Measurements from ENCODE around the gene GRAPL.
"Not testable (repeated sequence)": the region's sequence is repeated elsewhere in the genome, so short reads cannot be mapped to it uniquely, and the experiment has no call there.

Gene GRAPL

DNA sequence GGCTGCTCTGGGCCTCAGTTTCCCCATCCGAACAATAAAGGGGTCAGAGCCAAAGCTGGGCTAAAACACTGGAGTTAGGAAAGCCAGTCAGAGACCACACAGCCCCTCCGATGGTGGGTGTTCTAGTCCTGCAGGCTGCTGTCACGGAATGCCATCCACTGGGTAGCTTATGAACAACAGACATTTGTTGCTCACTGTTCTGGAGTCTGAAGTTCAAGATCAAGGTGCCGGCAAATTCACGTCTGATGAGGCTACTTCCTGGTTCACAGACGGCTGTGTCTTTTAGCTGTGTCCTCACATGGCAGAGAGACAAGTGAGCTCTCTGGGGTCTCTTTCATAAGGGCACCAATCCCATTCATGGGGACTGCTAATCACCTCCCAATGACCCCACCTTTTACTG is 9.2 kb downstream of the GRAPL start:
- DNase-seq (ENCODE audit: low read depth, low spot score), result not testable (repeated sequence)

DNA sequence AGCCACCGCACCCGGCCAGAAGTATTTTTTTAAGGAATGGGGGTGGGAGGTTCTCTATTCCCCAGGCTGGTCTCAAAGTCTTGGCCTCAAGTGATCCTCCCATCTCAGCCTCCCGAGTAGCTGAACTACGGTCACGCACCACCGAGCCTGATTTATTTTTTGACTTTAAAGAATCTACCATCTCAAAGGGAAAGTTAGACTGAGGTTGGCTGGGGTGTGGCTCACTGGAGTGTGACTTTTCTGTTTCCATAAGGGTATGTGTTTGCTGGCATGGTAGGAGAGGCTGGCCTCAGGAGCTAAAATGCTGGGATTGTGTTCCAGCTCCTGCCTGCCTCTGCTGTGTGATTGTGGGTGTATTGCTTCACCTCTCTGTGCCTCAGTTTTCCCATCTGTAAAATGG is 10.6 kb downstream of the GRAPL start:
- DNase-seq (ENCODE audit: low read depth, low spot score), result not testable (repeated sequence)

DNA sequence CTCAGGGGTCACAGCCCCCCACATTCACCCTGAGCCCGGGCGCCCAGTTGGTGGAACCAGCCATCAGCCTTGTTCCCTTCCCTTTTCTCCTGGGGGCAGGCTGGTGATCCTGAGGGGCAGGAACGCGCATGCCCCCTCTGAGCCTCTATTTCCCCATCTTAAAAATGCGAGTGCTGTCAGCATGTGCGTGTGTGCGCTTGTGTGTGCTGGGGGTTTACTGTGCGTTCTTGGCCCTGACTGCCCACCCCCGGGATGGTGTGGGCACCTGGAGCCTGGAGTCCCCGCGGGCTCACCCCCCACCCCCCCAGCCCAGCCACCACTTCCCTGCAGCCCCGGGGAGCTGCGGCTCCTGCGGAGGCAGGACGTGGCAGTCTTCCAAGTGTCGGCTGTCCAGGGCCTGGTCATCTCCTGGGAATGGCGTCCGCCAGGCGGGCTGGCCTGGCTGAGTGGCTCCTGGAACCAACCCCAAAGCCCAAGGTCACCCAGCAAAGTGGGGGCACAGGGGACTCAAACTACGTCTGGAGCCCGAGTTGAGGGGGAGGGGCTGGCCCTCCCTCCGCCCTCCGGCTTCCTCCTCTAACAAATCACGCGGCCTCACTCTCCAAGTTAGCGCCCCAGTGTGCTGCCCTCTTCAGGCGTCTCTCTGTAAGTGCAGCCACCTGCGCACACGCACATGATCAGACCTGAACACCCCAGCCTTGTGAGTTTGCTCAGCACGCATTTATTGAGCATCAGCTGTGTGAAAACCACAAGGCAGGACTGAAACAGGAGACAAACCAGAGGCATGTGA is 14.2 kb downstream of the GRAPL start:
- DNase-seq (ENCODE audit: low read depth, low spot score), result not testable (repeated sequence)

DNA sequence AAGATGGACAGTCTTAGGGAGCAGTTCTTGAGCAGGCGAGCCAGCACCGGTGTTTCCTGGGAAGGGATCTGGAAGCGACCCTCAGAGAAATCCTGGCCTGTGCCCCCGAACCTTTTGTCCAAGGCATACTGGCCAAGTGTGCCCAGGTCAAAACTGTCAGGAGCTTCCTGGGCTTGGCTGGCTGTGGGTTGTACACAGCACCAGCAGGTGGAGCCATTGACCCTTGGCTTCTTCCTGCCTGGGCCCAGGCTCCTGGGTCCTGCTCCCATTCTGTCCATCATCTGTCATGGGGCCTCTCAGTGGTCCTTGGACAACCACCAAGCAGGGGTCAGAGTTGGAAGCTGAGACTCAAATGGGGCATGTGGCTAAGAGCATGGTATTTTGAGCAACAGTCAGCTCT is 15.0 kb downstream of the GRAPL start:
- not testable (repeated sequence) for DNase-seq (ENCODE audit: low read depth, low spot score)

DNA sequence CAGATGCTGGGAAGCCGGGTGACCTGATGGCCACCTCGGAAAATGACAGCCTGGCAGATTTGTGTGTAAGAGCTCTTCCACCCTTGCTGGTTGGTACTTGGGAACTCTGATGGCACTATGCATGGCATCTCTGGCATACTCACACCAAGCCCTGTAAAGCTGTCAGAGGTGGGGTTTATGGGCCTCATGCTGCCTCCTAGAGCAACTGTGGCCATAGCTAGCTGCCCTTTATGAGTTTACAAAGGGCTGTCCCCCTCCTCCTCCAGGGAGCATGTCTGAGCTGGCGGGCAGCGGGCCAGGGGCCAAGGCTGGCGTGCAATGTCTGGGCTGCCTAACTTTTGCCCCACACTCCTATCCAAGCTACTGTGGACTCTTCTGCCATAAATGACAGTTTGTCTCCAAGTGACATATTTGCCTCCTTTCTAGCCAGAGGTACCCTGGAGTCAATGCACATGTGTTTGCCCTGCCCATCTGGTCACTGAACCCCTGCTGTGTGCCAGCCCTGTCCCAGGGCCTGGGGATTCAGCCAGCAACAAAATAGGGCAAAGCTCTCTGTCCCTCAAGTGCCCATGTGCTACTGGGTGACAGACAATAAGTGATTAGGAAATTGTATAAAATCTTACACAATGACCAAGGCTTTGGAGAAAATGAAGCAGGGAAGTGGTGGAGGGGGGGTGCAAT is 15.8 kb downstream of the GRAPL start:
- DNase-seq (ENCODE audit: low read depth, low spot score), result not testable (repeated sequence)

DNA sequence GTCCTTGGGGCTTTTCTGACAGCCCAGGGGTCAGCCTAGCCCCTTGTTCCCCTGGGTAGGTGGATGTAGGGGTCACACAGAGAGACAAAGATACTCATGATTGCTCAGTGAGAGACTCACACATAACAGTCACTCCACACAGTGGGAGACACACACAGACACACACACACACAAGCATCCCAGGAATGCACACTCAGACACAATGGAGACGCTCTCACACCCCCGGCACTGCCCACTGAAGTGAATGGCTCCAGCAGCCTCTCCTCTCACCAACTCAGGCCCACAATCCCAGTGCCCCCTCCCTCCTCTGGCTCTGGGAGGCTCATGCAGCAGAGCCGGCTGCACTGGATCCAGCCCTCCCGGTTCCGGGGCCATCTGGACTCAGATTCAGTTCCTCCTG is 17.0 kb downstream of the GRAPL start:
- not testable (repeated sequence) for DNase-seq (ENCODE audit: low read depth, low spot score)

DNA sequence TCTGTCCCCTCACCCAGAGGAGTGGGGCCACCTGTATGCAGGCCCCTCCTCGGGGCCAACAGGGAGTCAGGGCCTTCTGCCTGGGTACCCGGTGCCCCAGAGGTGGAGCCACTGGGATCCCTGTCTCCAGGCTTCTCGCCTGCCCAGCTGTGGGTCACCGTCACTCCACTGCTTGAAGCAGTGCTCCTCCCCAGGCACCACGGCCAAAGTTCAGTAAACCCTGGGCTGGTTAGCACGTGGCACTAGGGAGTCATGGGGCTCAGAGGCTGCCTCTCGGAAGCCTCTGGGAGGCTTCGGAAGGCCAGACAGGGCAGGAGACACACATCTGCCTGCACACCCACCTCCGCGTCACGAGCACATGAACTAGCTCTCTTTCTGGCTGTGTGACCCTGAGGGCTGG is 18.1 kb downstream of the GRAPL start:
- not testable (repeated sequence) for DNase-seq (ENCODE audit: low read depth, low spot score)

DNA sequence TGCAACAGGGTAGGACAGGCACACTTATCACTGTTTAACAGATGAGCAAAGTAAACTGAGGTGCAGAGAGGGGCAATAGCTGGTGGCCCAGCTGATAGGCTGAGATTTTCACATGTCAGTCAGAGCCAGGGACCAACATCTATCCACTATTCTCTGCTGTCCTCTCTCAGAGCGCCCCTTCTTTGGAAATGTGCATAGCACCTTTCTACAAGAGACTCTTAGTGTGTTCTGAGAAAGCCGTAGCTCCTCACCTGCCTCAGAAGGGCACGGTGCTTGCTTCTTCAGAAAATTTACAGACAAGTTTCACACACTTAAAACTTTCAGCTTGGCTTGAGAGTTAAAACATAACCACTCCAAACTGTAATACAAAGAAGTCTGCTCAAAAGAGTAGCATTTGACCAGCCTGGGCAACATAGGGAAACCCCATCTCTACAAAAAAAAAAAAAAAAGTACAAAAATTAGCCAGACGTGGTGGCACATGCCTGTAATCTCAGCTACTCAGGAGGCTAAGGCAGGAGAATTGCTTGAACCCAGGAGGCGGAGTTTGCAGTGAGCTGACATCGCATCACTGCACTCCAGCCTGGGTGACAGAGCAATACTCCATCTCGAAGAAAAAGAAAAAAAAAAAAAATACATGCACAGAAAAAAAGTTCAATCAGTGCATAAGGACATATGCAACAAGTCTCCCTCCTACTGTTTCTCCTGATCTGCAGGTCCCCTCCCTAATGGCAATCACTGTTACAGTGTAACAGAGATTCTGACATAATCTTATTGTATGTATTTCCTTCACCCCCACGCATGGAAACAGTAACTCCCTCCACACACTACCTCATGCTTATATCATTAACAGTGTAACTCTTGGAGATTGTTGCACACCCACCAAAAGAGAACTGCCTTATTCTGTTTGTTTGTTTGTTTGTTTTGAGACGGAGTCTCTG is 23.6 kb downstream of the GRAPL start:
- not testable (repeated sequence) for DNase-seq (ENCODE audit: low read depth, low spot score)

DNA sequence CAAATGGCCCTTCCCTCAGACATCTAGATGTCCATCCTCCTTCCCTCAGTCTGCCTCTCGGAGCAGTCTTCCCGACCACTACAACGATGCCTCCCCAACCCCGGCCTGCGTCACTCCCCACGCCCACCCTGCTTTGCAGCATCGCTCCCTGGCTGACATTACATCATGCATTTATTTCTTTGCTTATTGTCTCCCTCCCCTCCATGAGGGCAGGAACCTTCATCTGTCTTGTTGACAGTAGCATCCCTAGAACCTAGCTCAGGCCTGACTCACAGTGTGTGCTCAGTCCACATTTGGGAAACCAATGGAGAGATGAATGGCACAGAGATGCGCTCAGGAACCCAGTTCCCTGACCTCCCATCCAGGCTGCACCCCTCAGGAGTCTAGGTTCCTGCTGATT is 30.2 kb downstream of the GRAPL start:
- DNase-seq (ENCODE audit: low read depth, low spot score), result not testable (repeated sequence)

DNA sequence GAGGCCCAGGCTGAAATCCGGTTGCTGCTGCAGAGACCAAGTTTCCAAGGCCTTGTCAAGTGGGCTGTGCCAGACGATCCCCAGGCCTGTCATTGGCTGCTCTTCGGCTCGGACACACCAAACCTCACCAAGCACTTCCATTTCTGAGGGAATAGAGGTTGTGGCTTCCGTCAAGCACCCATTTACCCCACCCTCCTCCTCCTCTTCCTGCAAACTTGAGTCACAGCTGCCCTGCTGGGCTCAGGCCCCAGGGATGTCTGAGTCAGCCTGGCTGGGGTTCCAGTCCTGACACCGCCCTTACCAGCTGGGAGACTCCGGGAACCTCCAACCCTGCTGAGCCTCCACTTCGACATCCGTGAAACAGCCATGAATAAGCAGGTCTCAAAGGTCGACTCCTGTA is 31.1 kb downstream of the GRAPL start:
- not testable (repeated sequence) for DNase-seq (ENCODE audit: low read depth, low spot score)

DNA sequence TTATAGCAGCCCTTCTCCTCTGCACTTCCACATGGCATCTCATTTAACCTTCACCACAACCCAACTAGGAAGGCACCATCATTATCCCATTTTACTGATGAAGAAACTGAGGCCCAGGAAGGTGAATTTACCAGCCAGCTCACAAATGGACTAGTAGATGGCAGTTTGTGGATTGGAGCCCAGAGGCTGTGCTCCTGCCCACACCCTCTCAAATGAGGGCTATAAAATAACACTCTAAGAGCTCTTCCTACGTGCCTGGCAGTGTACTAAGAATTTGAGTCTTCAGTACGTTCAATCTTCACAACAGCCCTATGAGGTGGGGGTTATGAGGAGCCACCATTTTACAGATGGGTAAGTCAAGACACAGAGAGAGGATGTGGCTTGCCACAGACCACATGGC is 31.5 kb downstream of the GRAPL start:
- DNase-seq (ENCODE audit: low read depth, low spot score), result not testable (repeated sequence)

DNA sequence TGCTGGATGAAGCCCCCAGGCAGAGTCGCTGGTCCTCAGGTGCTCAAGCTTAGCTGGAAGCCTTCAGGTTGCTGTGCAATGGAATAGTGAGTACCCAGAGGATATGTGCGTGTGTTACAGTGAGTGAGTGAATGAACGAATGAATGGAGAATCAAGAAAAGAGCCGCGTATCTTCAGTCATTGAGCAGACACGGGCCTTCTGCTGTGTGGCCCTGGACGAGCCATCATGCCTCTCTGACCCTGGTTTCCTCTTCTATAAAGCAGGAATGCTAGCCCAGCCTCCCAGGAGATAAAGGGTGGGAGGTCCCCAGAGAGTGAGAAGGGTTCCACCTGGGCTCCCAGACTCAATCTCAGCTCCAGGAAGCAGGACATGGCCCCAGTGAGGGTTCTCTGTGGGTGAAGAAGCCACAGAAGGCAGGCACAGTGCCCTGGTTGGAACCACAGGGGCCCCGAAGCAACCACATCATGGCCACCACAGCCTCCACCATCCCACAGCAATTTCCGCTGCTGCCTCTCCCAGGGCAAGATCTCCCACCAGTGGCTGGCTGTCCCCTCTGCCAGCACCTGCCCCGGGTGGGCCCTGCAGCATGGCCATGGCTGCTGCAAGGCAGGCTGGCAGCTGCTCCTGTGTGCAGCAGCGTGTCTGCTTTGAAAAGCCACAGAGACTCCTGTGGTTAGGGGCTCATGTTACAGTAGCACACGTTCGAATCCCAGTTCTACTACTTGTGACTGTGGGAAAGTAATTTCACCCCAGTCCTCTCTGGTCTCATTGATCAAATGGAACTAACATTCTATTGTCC is 34.1 kb downstream of the GRAPL start:
- not testable (repeated sequence) for DNase-seq (ENCODE audit: low read depth, low spot score)

DNA sequence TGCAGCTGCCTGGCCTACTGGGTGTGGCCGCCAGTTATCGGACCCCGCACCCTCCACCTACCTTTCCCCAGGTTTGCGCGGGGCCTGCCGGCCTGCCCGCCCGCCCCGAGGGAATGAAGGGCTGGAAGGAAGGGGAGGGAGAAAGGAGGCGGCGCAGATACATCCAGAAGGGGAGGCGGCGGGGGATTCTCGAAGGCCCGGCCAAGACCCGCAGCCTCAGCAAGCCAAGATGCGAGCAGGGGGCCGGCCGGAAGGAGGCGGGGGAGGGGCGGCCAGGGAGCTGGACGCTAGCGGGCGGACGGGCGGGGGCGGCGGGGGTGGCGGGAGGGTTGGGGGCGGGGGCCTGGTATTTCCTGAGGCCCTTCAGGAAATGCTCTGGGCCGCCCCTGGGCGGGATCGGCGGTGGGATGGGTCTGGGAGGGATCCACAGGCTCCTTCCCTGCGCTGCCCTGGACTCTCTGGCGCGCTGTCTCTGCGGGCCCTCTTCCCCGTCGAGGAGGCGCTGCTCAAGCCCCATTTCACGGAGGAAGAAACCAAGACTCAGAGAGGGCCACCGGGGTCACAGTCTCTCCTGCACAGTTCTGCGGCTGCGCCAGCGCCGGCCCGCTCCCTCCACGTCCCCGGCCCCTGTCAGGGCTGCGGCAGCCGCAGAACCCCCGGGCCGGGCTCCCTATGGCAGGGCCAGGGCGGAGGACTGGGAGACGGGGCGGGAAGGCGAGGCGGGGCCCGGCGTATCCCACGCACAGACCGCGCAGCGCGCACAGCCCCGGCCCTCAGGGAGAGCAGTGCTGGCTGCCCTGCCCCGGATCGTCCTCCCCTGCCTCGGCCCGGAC is 35.2 kb downstream of the GRAPL start:
- not testable (repeated sequence) for DNase-seq (ENCODE audit: low read depth, low spot score)

DNA sequence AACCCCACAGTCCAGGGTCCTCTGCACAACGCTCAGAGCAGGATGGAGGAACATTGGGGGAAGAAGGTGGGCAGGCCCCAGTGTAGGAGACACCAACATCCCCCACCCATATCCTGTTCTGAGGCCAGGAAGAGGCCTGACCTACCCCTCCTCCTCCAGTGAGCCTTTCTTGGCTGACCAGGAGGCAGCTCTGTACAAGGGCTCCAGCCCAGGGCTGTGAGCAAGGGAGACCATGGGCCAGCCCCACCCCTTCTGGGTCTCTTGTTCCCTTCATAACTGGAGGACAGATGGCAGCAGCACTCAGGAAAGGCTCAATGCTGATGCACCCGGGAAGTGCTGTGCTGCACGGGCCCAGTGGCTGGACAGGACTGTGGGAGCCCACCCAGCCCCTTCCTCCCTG is 47.0 kb downstream of the GRAPL start:
- not testable (repeated sequence) for DNase-seq (ENCODE audit: low read depth, low spot score)

DNA sequence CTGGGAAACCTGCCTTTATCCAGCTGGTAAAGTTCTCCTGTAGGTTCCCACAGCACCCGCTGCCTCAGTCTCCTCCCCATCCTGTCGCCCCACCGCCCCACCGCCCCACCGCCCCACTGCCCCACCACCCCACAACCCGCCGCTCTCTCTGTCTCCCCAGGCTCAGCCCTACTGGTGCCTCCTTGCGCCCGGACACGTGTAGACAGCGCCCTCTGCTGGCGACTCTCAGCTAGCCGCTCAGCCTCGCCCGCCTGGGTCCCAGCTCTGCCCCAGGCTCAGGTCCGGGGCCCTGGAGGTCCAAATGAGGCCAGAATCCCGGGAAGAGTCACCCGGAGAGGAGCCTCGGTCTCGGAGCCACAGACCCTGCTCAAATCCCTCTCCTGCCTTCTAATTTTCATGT is 48.0 kb downstream of the GRAPL start:
- not testable (repeated sequence) for DNase-seq (ENCODE audit: low read depth, low spot score)

DNA sequence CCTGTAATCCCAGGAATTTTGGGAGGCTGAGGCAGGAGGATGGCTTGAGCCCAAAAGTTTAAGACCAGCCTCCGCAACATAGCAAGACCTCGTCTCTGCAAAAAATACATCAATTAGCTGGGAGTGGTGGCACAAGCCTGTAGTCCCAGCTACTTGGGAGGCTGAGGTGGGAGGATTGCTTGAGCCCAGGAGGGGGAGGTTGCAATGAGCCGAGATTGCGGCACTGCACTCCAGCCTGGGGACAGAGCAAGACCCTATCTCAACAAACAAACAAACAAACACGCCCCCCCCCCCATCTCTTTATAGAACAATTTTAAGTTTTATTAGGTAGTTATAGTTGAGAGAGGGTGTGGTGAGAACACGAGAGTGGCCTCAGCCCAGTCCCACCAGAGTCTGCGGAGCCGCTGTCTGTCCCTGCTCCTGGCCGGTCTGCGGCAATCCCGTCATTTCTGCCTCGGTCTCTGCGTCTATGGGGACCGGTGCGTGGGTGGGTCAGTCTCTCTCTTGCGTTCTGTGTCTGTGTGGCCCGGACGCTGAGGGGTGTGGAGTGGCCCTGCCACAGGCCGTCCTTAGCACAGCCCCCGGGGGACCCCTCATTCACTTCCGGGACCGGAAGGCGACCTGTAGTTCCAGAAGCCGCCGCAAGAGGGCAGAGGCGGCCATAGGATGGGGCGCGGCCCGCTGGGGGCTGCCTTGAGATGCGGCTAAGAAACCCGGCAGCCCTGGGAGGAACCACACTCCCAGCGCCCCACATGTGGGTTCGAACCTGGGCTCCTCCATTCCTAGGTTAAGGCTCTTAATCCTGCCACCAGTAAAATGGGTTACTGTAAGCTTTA is 53.9 kb downstream of the GRAPL start:
- DNase-seq (ENCODE audit: low read depth, low spot score), result not testable (repeated sequence)

DNA sequence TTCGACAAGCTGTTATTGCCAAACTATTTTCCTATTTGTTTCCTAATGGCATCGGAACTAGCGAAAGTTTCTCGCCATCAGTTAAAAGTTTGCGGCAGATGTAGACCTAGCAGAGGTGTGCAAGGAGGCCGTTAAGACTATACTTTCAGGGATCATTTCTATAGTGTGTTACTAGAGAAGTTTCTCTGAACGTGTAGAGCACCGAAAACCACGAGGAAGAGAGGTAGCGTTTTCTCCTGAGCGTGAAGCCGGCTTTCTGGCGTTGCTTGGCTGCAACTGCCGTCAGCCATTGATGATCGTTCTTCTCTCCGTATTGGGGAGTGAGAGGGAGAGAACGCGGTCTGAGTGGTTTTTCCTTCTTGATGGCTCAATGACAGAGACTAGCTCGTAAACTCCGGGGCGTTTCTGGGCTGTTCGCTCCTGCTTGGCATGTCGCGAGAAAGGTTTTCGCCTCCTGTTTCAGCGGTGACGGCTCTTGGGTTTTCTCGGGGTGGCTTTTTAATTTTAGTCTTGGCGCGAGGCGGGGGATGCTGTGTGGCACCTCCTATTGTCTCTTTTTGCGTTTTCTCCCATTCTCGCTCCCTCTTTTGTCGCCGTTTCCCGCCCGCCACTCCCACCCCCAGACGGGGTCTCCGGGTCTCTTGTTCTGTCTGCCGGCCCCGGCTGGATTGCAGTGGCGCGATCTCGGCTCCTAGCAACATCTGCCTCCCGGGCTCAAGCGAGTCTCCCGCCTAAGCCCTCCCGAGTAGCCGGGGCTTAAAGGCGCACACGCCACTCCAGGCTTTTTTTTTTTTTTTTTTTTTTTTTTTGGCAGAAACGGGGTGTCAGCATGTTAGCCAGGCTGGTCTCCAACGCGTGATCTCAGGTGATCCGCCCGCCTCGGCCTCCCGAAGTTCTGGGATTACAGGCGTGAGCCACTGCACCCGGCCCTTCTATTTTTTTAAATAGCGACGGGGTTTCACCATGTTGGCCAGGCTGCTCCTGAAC is 60.8 kb downstream of the GRAPL start:
- DNase-seq (ENCODE audit: low read depth, low spot score), result not testable (repeated sequence)
